ENCODE measurements around the gene TECPR2.

GRCh38 chr14:102323102-102323501 lies 39.6 kb upstream of the TECPR2 start:
- TF ChIP-seq MAX (IDR thresholded peaks at IDR 0.05) (peak; percentile 23), CTCF (IDR thresholded peaks at IDR 0.05; ENCODE audit: low read depth, low read length, missing input control) (peak; percentile 54), NR2F2 (IDR thresholded peaks at IDR 0.05) (no peak)
